HEK293T (cell line): ENCODE measurements around the gene IGIP.

Experiments used
- BHLHE40 ChIP-seq: fragments of 450-650 bp; IDR thresholded peaks from 2 replicates; pipeline ENCODE4 v1.6.1; 2016; ENCODE audit warnings: mild to moderate bottlenecking, moderate library complexity, borderline replicate concordance
- CTBP1 ChIP-seq: fragments of 450-650 bp; IDR thresholded peaks from 2 replicates; pipeline ENCODE4 v1.6.1; 2016; ENCODE audit warnings: borderline replicate concordance
- HDGF ChIP-seq: fragments of 450-650 bp; IDR thresholded peaks from 2 replicates; pipeline ENCODE4 v1.6.1; 2017; ENCODE audit warnings: antibody characterized with exemption, borderline replicate concordance
- NFRKB ChIP-seq: fragments of 450-650 bp; IDR thresholded peaks from 2 replicates; pipeline ENCODE4 v1.6.1; 2016; ENCODE audit warnings: mild to moderate bottlenecking, moderate library complexity
- SP1 ChIP-seq: fragments of 450-650 bp; IDR thresholded peaks from 2 replicates; pipeline ENCODE4 v1.6.1; 2017
- SUZ12 ChIP-seq: fragments of 450-650 bp; IDR thresholded peaks from 2 replicates; pipeline ENCODE4 v1.6.1; 2016; ENCODE audit warnings: mild to moderate bottlenecking
- TARDBP ChIP-seq: fragments of 450-650 bp; IDR thresholded peaks from 2 replicates; pipeline ENCODE4 v1.6.1; 2016
- ZNF384 ChIP-seq: fragments of 450-650 bp; IDR thresholded peaks from 2 replicates; pipeline ENCODE4 v1.6.1; 2016

GRCh38 chr5:140178482-140179116, 52.9 kb downstream of the IGIP start:
- no peak for TF ChIP-seq NFRKB
- no peak for TF ChIP-seq SP1
- no peak for TF ChIP-seq SUZ12
- no peak for TF ChIP-seq BHLHE40
- no peak for TF ChIP-seq ZNF384
- TF ChIP-seq HDGF, result no peak
- TF ChIP-seq CTBP1, result no peak
- TF ChIP-seq TARDBP, result no peak
